ENCODE results near the gene TMEM273. TPM values are rescaled to one million over a fixed set of nuclear protein-coding genes. Genes with fewer than 3 reads are reported as not detected.
A peak's percentile ranks its signal among the peaks of the same experiment; 100 is the strongest.

The TMEM273 gene
- total RNA-seq, 2 donors from 2014 or later = 2.7 to 8.4 TPM

- ATAC-seq (no peak), DNase-seq (no peak)
- intact Hi-C loops (cut with DNase I, micrococcal nuclease) = loop anchor here in 1 of 2 donors (10.0 kb wide), 1 partner anchor 183 kb away; no protein-coding TSS in a partner anchor
These were observed 20.0 kb downstream of the TMEM273 start for GRCh38 chr10:49168171-49168540.

GRCh38 chr10:49167425-49168170, 20.6 kb downstream of the TMEM273 start:
- no peak for DNase-seq
- intact Hi-C loops (cut with DNase I, micrococcal nuclease) = loop anchor here in 1 of 2 donors (10.0 kb wide), 1 partner anchor 183 kb away; no protein-coding TSS in a partner anchor

DNA sequence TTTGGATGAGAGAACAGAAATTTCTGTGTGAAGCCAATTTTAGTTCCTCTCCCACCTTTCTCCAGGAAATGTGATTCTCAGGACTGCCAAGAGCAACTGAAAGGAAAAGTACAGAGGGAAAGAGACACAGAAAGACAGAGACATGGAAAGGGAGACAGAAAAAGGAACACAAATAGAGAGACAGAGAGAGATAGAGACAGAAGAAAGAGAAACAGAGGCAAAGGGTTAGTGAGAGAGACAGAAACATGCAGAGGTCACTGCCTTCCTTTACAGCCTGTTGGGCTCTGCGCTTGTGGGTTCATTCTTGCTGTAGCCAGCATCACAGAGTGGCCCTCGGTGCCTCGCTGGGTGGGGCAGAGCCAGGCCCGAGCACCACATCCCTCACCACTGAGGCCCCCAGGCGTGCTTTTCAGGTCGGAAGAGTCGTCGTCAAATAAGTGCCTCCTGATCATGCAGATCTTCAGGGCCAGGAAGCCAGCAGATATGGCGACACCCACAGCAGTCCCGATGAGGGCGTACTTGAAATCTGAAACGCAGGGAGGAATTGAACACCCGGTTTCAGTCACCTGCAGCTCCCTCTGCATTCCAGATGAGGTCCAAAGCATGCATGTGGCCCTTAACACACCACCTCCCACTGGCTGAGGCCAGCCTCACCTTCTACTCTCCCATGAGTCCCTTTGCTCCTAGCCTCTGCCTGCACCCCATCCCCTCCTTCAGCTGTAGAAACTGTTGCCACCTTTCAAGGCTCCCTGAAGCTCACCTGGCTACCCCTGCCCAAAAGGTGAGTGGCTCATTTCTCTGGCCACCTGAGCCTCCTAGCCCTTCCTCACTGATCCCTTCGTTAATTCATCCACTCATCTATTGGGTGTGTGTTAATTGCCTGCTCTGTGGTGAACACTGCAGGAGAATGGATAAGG, 21.4 kb downstream of the TMEM273 start:
- ATAC-seq (no peak), DNase-seq (no peak)
- intact Hi-C loops (cut with DNase I, micrococcal nuclease) = loop anchor here in 1 of 2 donors (10.0 kb wide), 1 partner anchor 182 kb away; no protein-coding TSS in a partner anchor

More at GRCh38 chr10:49167425-49168170, 20.6 kb downstream of the TMEM273 start:
- no peak for ATAC-seq

GRCh38 chr10:49165821-49166483, 22.2 kb downstream of the TMEM273 start:
- DNase-seq (no peak), ATAC-seq (no peak)
- intact Hi-C loops (cut with DNase I, micrococcal nuclease) = loop anchor here in 1 of 2 donors (10.0 kb wide), 1 partner anchor 181 kb away; no protein-coding TSS in a partner anchor

GRCh38 chr10:49165259-49165658, 22.9 kb downstream of the TMEM273 start:
- DNase-seq = no peak
- no peak for ATAC-seq
- intact Hi-C loops (cut with DNase I, micrococcal nuclease) = loop anchor here in 1 of 2 donors (10.0 kb wide), 1 partner anchor 180 kb away; no protein-coding TSS in a partner anchor

DNA sequence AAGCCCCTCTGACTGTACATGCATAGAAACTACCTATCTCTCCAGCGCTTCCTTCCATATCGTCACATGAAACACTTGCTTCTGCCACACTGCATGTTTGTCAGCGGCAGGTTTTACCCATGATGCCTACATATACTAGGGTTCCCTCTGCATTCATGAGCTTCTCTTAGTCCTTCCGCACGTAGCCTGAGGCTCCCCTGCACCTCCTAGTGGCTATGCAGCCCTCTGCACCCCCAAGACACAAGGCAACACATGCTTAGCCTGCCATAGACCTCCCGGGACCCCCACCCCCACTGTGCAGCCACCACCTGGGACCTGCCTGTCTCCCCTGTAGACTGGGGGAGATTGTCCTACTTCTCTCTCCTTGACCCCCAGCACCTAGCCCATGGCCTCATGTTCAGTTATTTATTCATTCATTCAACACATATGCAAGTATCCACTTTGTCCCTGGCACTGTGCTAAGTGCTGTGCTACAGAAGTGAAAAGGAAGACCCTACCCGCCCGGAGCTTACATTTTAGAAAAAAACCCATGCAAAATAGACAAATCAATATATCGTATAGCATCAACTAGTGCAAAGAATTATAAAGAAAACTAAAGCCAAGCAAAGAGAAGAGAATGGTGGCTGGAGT, 23.5 kb downstream of the TMEM273 start:
- peak; percentile 68 for ATAC-seq
- peak in 1 of 2 donors; percentile 39 for DNase-seq
- intact Hi-C loops (cut with DNase I, micrococcal nuclease) = loop anchor here in 1 of 2 donors (10.0 kb wide), 1 partner anchor 180 kb away; no protein-coding TSS in a partner anchor

DNA sequence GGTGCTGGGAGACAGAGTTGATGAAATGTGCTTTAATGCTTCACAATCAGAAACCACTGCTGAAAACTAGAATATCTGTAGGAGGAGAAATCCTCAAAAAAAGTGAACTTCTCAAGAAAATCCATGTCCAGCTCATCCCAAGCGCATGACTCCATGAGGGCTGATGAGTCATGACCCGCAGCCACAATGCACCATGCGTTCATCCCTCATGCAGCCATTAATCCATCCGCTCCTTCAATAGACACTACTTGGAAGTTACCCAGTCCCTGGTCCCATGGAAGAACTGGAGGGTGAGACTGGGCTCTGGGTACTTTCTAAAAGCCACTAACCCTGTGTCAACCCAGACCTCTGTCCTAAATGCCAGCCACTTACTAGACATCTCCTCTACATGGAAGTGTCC, 24.4 kb downstream of the TMEM273 start:
- no peak for DNase-seq
- no peak for ATAC-seq
- intact Hi-C loops (cut with DNase I, micrococcal nuclease) = loop anchor here in 1 of 2 donors (10.0 kb wide), 1 partner anchor 179 kb away; no protein-coding TSS in a partner anchor

DNA sequence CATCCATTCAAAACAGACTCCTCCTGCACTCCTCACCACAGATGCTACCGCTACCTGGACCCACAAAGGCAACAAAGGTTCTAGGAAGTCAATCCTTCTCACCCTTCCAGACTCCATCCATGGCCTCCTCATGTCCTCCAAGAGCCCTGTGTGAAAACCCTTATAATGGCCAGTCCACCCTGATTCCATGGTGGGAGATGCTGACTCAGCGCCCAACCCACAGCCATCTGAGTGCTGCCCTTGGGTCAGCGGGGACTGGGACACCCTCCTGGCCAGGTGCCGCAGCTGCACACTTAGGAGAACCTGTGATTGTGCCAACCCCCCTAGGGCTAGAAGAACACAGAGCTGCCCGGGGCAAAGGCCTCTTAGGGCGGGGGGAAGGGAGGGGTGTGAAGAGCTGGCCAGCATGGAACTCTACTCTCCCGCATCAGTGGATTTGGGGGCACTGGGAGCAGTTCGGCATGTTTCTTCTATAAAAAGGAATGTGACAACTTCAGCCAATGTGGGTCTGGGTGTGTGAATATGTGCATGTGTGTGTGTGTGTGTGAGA, 25.4 kb downstream of the TMEM273 start:
- intact Hi-C loops (cut with DNase I, micrococcal nuclease) = loop anchor here in 1 of 2 donors (10.0 kb wide), 1 partner anchor 178 kb away; no protein-coding TSS in a partner anchor
- ATAC-seq = no peak
- DNase-seq = no peak

DNA sequence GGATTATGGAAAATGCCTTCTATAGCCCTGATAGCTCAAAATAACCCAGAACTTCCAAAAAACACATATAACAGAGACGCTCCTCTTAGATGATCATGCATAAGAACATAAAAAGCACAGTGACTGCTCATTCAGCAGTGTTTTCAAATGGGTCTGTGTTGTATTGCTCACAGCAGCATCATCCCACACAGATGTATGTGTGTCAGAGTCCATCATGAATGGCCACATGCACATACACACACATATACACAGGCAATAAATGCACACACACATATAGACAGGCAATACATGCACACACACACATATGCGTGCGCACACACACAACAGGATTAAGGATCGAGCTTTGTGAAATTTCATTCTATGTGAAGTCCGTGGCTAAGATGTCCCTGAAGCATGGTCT, 26.1 kb downstream of the TMEM273 start:
- ATAC-seq (no peak), DNase-seq (no peak)
- intact Hi-C loops (cut with DNase I, micrococcal nuclease) = loop anchor here in 1 of 2 donors (10.0 kb wide), 1 partner anchor 177 kb away; no protein-coding TSS in a partner anchor

DNA sequence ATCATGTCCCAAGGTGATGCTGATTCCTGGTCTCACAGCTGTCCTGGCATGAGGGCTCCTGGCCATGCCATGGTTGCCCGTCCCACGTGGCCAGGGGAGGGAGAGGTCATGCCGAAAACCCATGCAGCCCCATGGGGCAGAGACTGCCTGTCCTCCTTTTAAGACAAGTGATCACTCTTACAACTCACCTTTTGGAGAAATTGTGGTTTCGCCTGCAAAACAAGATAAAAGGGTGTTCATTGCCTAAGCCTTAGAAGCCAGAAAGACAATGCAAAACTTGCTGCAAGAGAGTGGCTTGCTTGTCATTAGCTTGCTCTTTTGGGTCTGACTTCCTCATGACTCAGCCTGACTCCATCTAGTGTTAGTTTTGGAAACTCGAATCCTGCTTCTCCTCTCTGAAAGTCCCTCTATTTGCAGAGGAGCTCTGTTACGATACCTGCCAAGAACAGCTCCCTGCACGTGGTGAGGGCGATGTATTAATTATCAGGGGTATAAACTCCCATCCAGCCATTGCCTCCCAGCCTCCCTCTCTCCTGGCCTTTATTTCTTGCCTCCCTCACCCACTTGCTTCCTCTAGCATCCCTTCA, 26.7 kb downstream of the TMEM273 start:
- intact Hi-C loops (cut with DNase I, micrococcal nuclease) = loop anchor here in 1 of 2 donors (10.0 kb wide), 1 partner anchor 177 kb away; no protein-coding TSS in a partner anchor
- DNase-seq (no peak), ATAC-seq (no peak)

DNA sequence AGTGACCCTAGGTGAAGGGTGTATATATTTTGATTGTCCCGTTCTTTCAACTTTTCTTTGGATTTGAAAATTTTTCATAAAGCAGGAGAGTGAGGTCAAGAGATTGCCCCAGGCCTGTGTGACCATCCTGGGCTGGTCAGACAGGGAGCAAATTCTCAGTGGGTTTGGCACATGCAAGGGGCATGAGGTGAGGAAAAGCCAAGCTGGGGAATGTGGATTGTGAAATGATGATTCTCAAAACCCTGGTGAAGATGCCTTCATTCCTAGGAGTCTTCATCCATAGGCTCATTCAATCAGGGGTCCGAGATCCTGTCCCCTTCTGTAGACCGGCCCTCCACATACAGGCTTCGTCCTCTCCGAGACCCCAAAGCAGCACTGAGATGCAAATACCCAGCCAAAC, 27.4 kb downstream of the TMEM273 start:
- ATAC-seq (no peak), DNase-seq (no peak)
- intact Hi-C loops (cut with DNase I, micrococcal nuclease) = loop anchor here in 1 of 2 donors (10.0 kb wide), 1 partner anchor 176 kb away; no protein-coding TSS in a partner anchor

DNA sequence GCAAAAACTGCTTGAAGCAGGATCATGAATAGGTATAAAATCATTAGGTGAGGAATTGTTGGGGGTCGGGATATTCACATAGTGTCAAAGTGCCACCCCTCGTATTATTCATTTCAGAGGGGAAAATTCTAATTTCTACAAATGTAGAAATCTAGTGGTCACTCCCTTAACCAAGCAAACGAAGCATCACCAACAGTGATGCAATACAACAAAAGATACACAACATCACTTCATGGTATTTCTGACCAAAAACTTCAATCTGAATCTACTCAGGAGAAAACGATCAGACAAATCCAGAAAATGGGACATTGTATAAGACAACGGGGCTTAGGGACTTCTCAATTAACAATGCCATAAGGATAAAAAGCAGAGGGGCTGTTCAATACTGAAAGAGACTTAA, 28.1 kb downstream of the TMEM273 start:
- DNase-seq (no peak), ATAC-seq (no peak)
- intact Hi-C loops (cut with DNase I, micrococcal nuclease) = loop anchor here in 1 of 2 donors (10.0 kb wide), 1 partner anchor 175 kb away; no protein-coding TSS in a partner anchor

- no peak for DNase-seq
- no peak for ATAC-seq
- intact Hi-C loops (cut with DNase I, micrococcal nuclease) = no loop called here
These were observed 29.3 kb downstream of the TMEM273 start for GRCh38 chr10:49158915-49159314.

- ATAC-seq (no peak), DNase-seq (no peak)
- intact Hi-C loops (cut with DNase I, micrococcal nuclease) = no loop called here
These were observed 29.8 kb downstream of the TMEM273 start for GRCh38 chr10:49158404-49158803.

GRCh38 chr10:49157229-49157628, 31.0 kb downstream of the TMEM273 start:
- intact Hi-C loops (cut with DNase I, micrococcal nuclease) = no loop called here
- ATAC-seq = no peak

GRCh38 chr10:49154641-49155040, 33.5 kb downstream of the TMEM273 start:
- DNase-seq = no peak
- ATAC-seq = no peak
- intact Hi-C loops (cut with DNase I, micrococcal nuclease) = no loop called here

More at GRCh38 chr10:49157229-49157628, 31.0 kb downstream of the TMEM273 start:
- no peak for DNase-seq

DNA sequence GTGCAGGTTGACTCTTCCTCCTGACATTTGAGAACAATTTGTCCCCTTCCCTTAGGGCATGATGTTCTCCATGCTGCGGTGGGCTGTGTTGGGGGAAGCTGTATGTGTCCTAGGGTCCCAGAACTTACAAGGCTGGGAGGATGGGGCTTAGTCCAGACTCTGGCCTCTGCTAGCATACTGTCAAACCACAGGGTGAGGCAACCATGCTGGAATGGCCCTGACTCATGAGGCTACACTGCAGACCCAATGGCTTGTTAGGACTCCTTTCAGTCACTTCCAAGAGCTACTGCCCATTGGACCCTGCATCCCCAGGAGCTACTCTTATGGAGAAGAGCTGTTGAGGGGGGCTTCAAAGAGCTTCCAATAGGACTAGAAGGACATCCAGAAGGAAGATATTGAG, 34.2 kb downstream of the TMEM273 start:
- DNase-seq (no peak), ATAC-seq (no peak)
- intact Hi-C loops (cut with DNase I, micrococcal nuclease) = no loop called here

Measured in left colon (tissue), 2 donors.